Mesendoderm (in vitro differentiated cells): ENCODE data around the gene CWC25.
A peak's percentile ranks its signal among the peaks of the same experiment; 100 is the strongest.

ENCODE experiments used
- DNase-seq: peaks from one replicate; pipeline ENCODE4 v3.0.0; 2013
- H2AK5ac ChIP-seq: 2 replicates; pipeline ENCODE4 v1.6.1; 2013; ENCODE audit warnings: low read length, inconsistent platforms
- H2BK120ac ChIP-seq: 2 replicates; pipeline ENCODE4 v1.6.1; 2013; ENCODE audit warnings: low read depth, mild to moderate bottlenecking, low read length, moderate library complexity, mixed read lengths
- H2BK15ac ChIP-seq: replicated peaks from 2 replicates; pipeline ENCODE4 v1.6.1; 2013; ENCODE audit warnings: low read depth, mild to moderate bottlenecking, moderate library complexity
- H2BK5ac ChIP-seq: 2 replicates; pipeline ENCODE4 v1.6.1; 2013; ENCODE audit warnings: low read length, inconsistent platforms
- H3K18ac ChIP-seq: 2 replicates; pipeline ENCODE4 v1.6.1; 2013; ENCODE audit warnings: mild to moderate bottlenecking, low read length, mixed read lengths
- H3K23ac ChIP-seq: one replicate; pipeline ENCODE4 v1.6.1; 2013; ENCODE audit warnings: low read length
- H3K27ac ChIP-seq: 2 replicates; pipeline ENCODE4 v1.5.1; 2013; ENCODE audit warnings: low read depth, mild to moderate bottlenecking, inconsistent platforms, low read length, moderate library complexity
- H3K27me3 ChIP-seq: 2 replicates; pipeline ENCODE4 v1.6.1; 2013; ENCODE audit warnings: low read length, control low read depth, mild to moderate bottlenecking, inconsistent platforms; ENCODE audit not compliant: insufficient read depth, poor library complexity
- H3K36me3 ChIP-seq: 2 replicates; pipeline ENCODE4 v1.6.1; 2013; ENCODE audit warnings: low read length, inconsistent platforms; ENCODE audit not compliant: control insufficient read depth, insufficient read depth
- H3K4ac ChIP-seq: one replicate; pipeline ENCODE4 v1.6.1; 2013; ENCODE audit warnings: low read depth, mild to moderate bottlenecking, low read length, moderate library complexity
- H3K4me1 ChIP-seq: 2 replicates; pipeline ENCODE4 v1.6.1; 2013; ENCODE audit warnings: low read depth, low read length, inconsistent platforms; ENCODE audit not compliant: control insufficient read depth
- H3K4me2 ChIP-seq: 2 replicates; pipeline ENCODE4 v1.6.1; 2013; ENCODE audit warnings: low read length
- H3K4me3 ChIP-seq: 2 replicates; pipeline ENCODE4 v1.5.1; 2013; ENCODE audit warnings: mild to moderate bottlenecking, low read length
- H3K56ac ChIP-seq: one replicate; pipeline ENCODE4 v1.6.1; 2013; ENCODE audit warnings: low read length
- H3K79me1 ChIP-seq: 2 replicates; pipeline ENCODE4 v1.6.1; 2013; ENCODE audit warnings: low read length, inconsistent platforms
- H3K79me2 ChIP-seq: 2 replicates; pipeline ENCODE4 v1.6.1; 2013; ENCODE audit warnings: mild to moderate bottlenecking, low read length; ENCODE audit not compliant: control insufficient read depth, insufficient read depth
- H3K9ac ChIP-seq: 2 replicates; pipeline ENCODE4 v1.6.1; 2013; ENCODE audit warnings: low read length, inconsistent platforms
- H4K5ac ChIP-seq: one replicate; pipeline ENCODE4 v1.6.1; 2013; ENCODE audit warnings: low read length
- H4K8ac ChIP-seq: one replicate; pipeline ENCODE4 v1.6.1; 2013; ENCODE audit warnings: low read depth, mild to moderate bottlenecking, control low read depth, low read length, moderate library complexity
- WGBS: extraction: QIAGEN DNeasy Blood & Tissue Kit; methylation state at CpG from one replicate; pipeline ENCODE4 v1.1.7; 2013; ENCODE audit warnings: low lambda C conversion rate, missing lambda C conversion rate; ENCODE audit not compliant: insufficient coverage; ENCODE audit errors: extremely low coverage; 5-methylcytosine and 5-hydroxymethylcytosine counted together

The CWC25 gene

DNA sequence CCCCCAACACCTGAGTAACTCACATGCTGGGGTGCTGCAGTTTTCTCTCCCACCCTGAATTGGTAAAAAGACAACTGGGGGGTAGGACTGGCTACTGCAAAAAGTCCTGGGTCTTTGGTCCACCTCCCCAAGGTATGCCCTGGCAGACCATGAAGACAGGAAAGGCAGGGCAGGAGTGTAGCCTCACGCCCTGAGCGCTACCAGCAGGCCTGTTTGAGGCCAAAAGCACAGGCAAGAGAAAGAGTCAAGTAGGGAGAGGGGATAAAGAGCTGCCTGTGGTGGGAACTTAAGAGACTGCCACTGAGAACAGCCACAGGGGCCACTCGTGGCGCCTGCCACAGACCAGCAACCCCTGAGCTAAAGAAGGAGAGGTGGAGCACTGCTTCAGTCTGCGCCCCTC is 58.8 kb downstream of the CWC25 start:
- Histone ChIP-seq H4K5ac (no peak overlapping the region), H3K4me1 (no peaks in the 10 kb centered on the region), H3K23ac (no peak overlapping the region), H3K4me3 (no peak overlapping the region), H2BK5ac (no peak overlapping the region), H3K27ac (no peak overlapping the region), H2AK5ac (no peak overlapping the region), H3K27me3 (no peaks in the 10 kb centered on the region), H4K8ac (no peak overlapping the region), H3K79me2 (no peaks in the 10 kb centered on the region), H3K9ac (no peak overlapping the region), H3K18ac (no peak overlapping the region), H3K36me3 (peaks cover 13% of the 10 kb centered on the region), H3K79me1 (no peaks in the 10 kb centered on the region), H3K4me2 (no peak overlapping the region), H2BK120ac (no peak overlapping the region), H2BK15ac (no peak overlapping the region), H3K4ac (no peak overlapping the region), H3K56ac (no peak overlapping the region)
- no peak for DNase-seq
- WGBS, result no CpG with 5 or more reads among the region's 5 CpGs

DNA sequence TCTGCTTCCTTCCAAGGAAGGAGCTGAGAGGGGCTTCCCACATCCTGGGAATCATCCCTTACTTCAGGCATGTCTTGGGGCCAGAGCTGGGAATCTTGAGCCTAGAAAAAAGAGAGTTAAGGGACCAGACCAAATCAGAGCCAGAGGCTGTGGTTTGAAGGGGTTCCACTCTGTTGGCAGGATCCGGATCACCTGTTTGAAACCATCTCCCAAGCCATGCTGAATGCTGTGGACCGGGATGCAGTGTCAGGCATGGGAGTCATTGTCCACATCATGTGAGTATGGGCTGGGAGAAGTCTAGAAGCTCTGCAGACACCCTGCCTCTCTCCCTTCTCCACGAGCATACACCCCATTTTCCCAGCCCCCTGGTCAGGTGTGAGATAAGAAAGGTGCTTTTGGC is 62.9 kb downstream of the CWC25 start:
- no peak overlapping the region for H3K18ac ChIP-seq
- no peak overlapping the region for H3K27ac ChIP-seq
- no CpG with 5 or more reads among the region's 3 CpGs for WGBS
- H3K4me3 ChIP-seq, result no peak overlapping the region
- H3K4me1 ChIP-seq, result no peaks in the 10 kb centered on the region
- no peak overlapping the region for H3K9ac ChIP-seq
- peaks cover 13% of the 10 kb centered on the region for H3K36me3 ChIP-seq
- H2BK15ac ChIP-seq, result no peak overlapping the region
- H3K79me2 ChIP-seq, result no peaks in the 10 kb centered on the region
- no peak overlapping the region for H4K5ac ChIP-seq
- H2AK5ac ChIP-seq, result no peak overlapping the region
- H3K4ac ChIP-seq, result no peak overlapping the region
- H2BK5ac ChIP-seq, result no peak overlapping the region
- H3K56ac ChIP-seq, result no peak overlapping the region
- no peak overlapping the region for H3K23ac ChIP-seq
- H3K4me2 ChIP-seq, result no peak overlapping the region
- H2BK120ac ChIP-seq, result no peak overlapping the region
- H4K8ac ChIP-seq, result no peak overlapping the region
- H3K79me1 ChIP-seq, result no peaks in the 10 kb centered on the region
- no peaks in the 10 kb centered on the region for H3K27me3 ChIP-seq
- DNase-seq, result no peak

DNA sequence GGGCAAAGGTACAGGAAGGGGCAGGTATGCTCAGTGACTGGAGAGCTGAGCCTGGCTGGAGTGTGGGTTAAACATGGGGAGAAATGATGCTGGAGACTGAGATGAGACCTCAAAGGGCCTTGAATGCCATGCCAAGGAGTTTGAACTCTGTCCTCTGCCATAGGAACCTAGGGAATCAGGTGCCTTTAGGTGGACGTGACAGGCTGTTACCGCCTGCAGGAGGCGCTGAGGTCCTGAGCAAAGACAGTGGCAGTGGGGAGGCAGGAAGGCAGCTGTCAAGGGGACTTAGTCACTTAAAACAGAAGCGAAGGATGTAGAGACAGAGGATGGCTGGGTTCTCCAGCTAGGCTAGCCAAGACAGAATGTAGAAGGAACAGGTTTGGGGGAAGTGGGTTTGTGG is 63.5 kb downstream of the CWC25 start:
- Histone ChIP-seq H3K23ac (no peak overlapping the region), H2AK5ac (no peak overlapping the region), H4K8ac (no peak overlapping the region), H3K9ac (no peak overlapping the region), H3K4me2 (no peak overlapping the region), H4K5ac (no peak overlapping the region), H3K18ac (no peak overlapping the region), H2BK5ac (no peak overlapping the region), H2BK15ac (no peak overlapping the region), H3K4ac (no peak overlapping the region), H3K4me3 (no peak overlapping the region), H3K79me2 (no peaks in the 10 kb centered on the region), H3K4me1 (no peaks in the 10 kb centered on the region), H3K56ac (no peak overlapping the region), H3K27ac (no peak overlapping the region), H3K79me1 (no peaks in the 10 kb centered on the region), H3K36me3 (peaks cover 13% of the 10 kb centered on the region), H2BK120ac (no peak overlapping the region), H3K27me3 (no peaks in the 10 kb centered on the region)
- WGBS, result no CpG with 5 or more reads among the region's 4 CpGs
- DNase-seq, result peak; percentile 79

DNA sequence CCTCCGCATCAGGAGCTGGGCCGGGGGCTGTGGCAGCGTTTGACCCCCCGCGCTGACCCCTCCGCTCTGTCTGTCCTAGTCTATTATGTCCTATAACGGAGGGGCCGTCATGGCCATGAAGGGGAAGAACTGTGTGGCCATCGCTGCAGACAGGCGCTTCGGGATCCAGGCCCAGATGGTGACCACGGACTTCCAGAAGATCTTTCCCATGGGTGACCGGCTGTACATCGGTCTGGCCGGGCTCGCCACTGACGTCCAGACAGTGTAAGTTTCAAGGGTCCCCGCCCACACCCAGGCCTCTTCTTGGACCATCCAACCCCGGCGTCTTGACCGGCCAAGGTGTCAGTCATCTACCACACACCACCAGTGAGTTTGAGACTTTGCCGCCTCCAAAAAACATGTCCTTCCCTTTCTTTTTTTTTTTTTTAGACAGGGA is 72.0 kb downstream of the CWC25 start:
- Histone ChIP-seq H4K5ac (no peak overlapping the region), H3K4me1 (peaks cover 10% of the 10 kb centered on the region), H3K4me3 (peak overlapping the region; percentile 98), H2BK120ac (no peak overlapping the region), H4K8ac (no peak overlapping the region), H2AK5ac (no peak overlapping the region), H3K23ac (no peak overlapping the region), H3K4me2 (peak overlapping the region; percentile 52), H3K27ac (no peak overlapping the region), H3K18ac (no peak overlapping the region), H3K79me1 (peaks cover 11% of the 10 kb centered on the region), H3K56ac (peak overlapping the region; percentile 100), H3K4ac (no peak overlapping the region), H2BK15ac (no peak overlapping the region), H3K9ac (peak overlapping the region; percentile 98), H3K27me3 (no peaks in the 10 kb centered on the region), H2BK5ac (no peak overlapping the region), H3K36me3 (peaks cover 3% of the 10 kb centered on the region), H3K79me2 (peaks cover 16% of the 10 kb centered on the region)
- no CpG with 5 or more reads among the region's 22 CpGs for WGBS
- DNase-seq, result no peak

GRCh38 chr17:38752308-38753070 is 72.6 kb downstream of the CWC25 start, which contains the start of gene PSMB3:
TSS of gene PSMB3 (plus strand) at chr17:38752741. CDS start at chr17:38752827, 86 bp downstream.
- peak within 1 kb of the TSS; percentile 89 for H3K4ac ChIP-seq

More at GRCh38 chr17:38752308-38753070, 72.6 kb downstream of the CWC25 start, which contains the start of gene PSMB3:
- Histone ChIP-seq H2BK15ac (no peak within 1 kb of the TSS), H3K27ac (peak within 1 kb of the TSS; percentile 28), H3K79me1 (peaks cover 11% of the 10 kb centered on the region), H3K9ac (peak within 1 kb of the TSS; percentile 98), H3K27me3 (no peaks in the 10 kb centered on the region), H3K23ac (no peak within 1 kb of the TSS), H2BK5ac (peak within 1 kb of the TSS; percentile 62), H3K56ac (peak within 1 kb of the TSS; percentile 100), H4K5ac (no peak within 1 kb of the TSS), H4K8ac (no peak within 1 kb of the TSS), H3K79me2 (peaks cover 19% of the 10 kb centered on the region), H2AK5ac (no peak within 1 kb of the TSS), H3K4me2 (peak within 1 kb of the TSS; percentile 76), H2BK120ac (no peak within 1 kb of the TSS), H3K4me3 (peak within 1 kb of the TSS; percentile 98), H3K4me1 (peaks cover 10% of the 10 kb centered on the region), H3K18ac (peak within 1 kb of the TSS; percentile 34), H3K36me3 (peaks cover 2% of the 10 kb centered on the region)
- DNase-seq, result peak; percentile 100
- WGBS, result no CpG with 5 or more reads among the region's 44 CpGs
